B cell (primary cell): ENCODE measurements around the gene CNTNAP1.

Experiments used
- CTCF ChIP-seq: fragments of 200-600 bp; IDR thresholded peaks from one replicate; pipeline ENCODE4 v1.8.0; 2022; ENCODE audit warnings: antibody characterized with exemption, mild to moderate bottlenecking
- EZH2 ChIP-seq: IDR thresholded peaks from 2 replicates; pipeline ENCODE4 v1.6.1; 2012; ENCODE audit warnings: borderline replicate concordance, low read depth, mild to moderate bottlenecking, moderate library complexity, low read length; ENCODE audit not compliant: insufficient read depth, poor library complexity, severe bottlenecking

GRCh38 chr17:42691021-42691545, 8.8 kb downstream of the CNTNAP1 start:
- TF ChIP-seq EZH2 (no peak), CTCF (no peak)
